HG03439 (cell line): ENCODE measurements around the gene ERCC6L2.

ENCODE experiments used
- ATAC-seq: cut with Tn5 transposase; IDR thresholded peaks from one replicate; pipeline ENCODE4 v1.9.1; 2021; ENCODE audit warnings: mild to moderate bottlenecking, moderate library complexity; ENCODE audit not compliant: unreplicated experiment

ERCC6L2 gene

DNA sequence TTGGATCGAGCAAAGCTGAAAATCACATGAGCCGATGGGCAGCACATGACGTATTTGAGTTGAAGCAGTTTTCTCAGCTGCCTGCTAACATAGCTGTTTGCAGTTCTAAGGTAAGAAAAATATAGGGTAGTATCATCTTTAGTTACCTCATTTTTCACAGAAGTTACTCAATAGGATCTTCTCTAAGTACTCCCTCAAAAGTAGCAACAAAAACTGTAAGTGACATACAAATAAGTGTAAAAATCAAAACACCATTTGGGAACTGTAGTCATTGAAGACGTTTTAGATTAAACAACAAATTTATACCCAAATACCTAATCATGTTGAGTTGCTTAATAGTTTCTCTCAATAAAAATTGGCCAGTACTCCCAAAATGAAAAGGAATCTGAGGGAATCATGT, 102.6 kb downstream of the ERCC6L2 start:
- no peak for ATAC-seq

GRCh38 chr9:95979446-95979845, 104.0 kb downstream of the ERCC6L2 start:
- ATAC-seq, result no peak

DNA sequence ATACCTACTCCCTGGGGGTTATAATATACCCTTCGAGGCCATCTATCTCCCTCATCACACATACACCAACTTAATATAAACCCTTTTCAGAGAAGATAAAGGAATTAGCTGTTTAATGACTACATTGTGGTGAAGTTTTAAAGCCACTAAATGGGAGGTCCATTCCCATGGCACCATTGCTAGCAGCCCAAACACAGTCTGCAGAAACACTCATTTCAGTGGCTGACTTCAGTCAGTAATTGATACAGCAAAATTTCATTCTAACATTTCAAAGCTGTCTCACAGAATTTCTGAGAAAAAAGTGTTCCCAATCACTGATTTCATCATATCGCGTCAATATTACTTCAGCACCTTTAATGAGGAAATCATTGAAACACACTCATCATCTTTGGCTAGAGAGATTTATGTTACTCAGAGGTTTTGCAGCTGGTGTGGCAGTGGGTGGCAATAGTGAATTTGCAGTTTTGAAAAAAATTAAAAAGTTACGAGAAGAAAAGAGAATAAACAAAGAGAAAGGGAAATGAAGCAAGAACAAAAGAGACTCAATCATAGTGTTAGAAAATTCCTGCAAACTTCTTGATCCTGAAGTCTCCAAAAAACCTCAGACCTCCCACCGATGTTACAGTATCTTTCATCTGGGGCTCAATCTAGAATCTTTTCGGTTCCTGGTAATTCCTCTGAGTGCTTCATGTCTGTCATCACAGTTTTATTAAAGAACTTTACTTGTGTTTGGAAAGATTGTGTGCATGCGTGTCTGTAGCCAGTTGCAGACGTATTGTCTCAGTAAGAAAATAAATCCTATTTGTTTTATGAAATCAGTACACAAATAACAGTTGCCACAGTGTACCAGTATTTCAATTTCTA, 105.0 kb downstream of the ERCC6L2 start:
- ATAC-seq, result no peak

- ATAC-seq, result no peak
Observed at GRCh38 chr9:95981761-95982390, 106.4 kb downstream of the ERCC6L2 start.

DNA sequence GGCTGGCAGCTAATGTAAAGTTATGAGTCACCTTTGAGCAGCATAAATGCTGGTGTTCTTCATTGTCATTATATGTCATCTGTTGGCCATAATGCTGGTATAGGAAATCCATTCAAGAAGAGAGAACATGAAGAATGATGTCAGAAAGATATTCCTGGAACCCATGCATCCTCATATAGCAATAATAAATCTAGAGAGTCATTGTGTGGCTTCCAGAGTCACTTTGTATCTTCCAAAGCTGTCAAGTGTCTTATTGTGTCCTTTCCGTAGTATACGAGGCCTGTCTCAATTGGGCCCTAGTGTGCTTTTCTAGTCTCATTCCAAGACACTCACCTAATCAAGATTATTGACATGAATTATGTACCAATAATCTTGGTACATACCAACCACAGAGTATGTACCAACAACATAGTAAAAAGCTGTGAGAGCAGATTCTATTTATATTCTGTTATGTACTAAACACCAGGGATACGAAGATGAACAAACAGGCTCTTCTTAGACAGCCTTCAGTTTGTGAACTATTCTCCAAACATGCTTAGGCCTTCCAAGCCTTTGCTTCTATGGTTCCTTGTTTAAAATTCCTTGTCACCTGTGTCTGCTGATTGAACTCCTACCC, 110.1 kb downstream of the ERCC6L2 start:
- ATAC-seq, result no peak

GRCh38 chr9:95989297-95989696, 113.8 kb downstream of the ERCC6L2 start:
- ATAC-seq, result no peak

GRCh38 chr9:95991326-95991725, 115.8 kb downstream of the ERCC6L2 start:
- ATAC-seq, result no peak

DNA sequence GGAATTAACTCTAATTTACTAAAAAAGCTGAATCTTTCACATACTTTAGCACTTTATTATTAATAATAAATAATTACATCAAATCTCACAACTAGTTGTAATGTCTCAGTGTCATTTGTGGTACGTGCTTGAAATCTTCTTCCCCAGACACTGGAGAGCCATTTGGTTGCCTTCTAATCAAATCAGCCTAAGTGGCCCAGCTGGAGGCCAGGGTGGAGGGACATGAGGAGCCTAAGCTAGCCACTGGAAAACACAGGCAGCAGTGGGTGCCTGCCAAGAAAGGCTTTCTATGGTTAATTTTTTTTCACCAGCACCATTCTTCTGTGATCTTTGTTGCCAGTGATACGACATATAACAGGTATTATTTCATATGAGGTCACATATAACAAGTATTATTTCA, 117.0 kb downstream of the ERCC6L2 start:
- no peak for ATAC-seq

- no peak for ATAC-seq
Observed at GRCh38 chr9:95993337-95993736, 117.8 kb downstream of the ERCC6L2 start.

DNA sequence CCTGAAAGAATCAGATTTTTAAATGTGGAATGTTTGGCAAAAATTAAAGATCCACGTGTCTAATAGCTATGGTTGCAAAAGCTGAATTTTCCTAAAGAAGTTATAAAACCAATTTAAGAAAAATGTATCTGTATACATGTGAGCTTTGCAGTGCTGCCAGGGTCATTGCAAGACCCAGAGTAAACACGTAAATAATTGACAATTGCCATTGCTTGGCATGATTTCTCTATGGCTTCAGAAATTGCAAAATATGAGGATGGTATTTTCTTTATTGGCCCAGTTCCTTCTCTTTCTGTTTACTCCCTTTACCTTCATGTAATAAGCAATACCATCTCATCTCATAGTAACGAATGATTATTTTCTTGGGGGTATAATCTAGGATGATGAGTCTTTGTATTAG, 123.9 kb downstream of the ERCC6L2 start:
- no peak for ATAC-seq

DNA sequence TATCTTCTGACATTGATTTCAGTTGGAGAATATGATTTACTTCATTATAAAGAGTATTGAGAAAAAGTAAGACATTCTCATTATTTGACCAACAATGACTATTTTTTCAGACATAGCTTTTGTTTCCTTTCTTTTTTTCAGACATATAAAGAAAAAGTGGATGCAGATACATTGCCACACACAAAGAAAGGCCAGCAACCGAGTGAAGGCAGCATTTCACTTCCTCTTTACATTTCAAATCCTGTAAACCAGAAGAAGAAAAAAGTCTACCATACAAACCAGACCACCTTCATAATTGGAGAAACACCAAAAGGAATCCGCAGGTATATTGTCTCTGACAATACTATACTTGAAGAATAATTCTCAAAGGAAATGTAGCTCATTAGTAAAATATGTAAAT, 128.9 kb downstream of the ERCC6L2 start:
- no peak for ATAC-seq

DNA sequence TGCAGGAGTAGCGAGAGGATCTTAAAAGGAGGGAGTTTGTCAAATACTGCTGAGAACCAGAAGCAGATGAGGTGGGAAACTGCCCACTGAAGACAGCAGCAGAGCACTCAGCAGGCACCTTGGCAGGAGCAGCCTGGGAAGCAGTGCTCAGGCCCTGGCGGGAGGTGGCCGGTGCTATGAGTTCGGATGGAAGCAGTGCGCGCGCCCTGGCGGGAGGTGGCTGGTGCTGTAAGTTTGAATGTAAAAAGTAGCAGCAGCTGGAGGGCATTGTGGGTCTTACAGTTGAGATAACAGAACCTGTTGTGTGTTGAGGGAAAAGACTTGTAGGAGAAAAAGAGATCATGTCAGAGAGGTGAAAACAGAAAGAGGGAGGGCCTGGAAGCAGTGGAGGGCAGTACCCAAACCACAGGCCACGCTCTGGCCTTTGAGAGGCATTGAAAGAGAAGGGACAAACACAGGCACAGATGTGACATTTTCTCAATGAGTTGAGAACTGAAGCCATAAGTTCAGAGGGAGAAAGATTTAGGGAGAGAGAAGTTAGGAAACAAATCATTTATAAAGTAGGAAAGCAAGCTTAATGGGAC, 130.9 kb downstream of the ERCC6L2 start:
- no peak for ATAC-seq

- ATAC-seq, result no peak
Observed at GRCh38 chr9:96006961-96007360, 131.5 kb downstream of the ERCC6L2 start.

GRCh38 chr9:96008502-96009222, 133.2 kb downstream of the ERCC6L2 start:
- ATAC-seq, result no peak

DNA sequence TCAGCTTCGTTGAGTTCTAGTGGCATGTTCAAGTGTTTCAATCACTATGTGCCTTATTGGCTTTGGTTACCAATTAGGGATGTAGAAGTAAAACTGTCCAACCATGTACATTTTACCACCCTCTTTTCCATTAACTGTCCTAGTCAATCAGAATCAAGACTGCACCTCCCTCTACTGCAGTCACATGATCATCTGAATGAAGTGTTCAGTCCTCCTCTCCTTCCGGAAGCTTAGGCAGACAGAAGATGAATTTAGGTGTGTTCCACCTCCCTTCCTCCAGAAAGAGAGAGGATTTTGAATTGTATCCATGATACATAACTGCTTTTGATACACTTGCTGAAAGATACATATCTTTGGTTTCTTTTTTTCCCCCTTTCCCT, 133.7 kb downstream of the ERCC6L2 start:
- ATAC-seq, result no peak

DNA sequence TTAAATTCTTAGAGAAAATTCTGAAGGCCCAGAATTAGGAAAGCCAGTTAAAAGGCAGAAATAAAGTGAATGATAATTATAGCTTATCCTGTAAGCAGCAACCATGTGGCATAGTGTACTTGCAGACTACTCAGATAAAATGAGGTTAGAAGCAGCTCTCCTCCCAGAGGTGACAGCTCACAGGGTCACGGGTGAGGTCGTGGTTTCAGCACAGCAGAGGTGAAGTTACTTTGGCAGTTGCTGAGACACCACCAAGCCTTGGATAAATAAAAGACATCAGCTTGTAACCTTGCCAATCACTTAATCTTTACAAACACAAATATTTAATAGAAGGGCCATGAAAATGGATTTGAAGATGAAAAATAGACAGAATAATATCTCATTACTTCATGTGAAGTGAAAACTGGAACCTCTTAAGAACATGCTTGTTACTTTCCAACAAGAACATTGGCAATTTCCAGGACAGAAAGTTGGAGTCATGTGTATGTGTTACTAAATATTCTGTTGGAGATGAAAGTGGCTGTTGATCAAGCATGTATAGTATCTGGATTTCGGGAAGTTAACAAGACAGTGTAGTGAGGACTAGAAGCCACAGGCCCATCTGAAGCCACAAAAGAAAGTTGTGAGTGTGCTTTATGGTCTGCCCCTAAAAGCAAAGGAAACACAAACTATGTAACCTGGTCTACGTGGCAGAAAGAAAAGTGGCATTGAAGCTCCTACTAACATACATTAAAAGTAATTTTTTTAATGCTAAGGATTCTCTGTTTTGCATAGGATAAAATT, 134.4 kb downstream of the ERCC6L2 start:
- no peak for ATAC-seq

DNA sequence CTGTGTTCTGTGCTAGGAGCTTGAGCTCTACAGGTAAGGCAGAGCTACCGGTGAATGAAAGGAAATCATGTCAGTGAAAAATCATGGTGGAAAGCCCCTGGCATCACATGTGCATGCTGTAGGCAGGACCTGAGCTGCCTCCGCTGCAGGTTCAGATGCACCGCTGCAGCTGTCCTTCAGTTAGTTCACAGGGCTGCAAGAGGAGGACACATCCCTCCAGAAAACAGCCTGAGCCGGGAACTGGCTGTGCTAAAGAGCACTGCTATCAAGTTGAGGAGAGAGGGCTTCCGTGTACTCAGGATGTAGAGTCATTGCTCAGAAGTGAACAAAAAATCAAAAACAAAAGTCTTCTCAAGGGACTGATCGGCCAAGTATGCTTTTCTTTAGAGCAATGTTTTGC, 138.6 kb downstream of the ERCC6L2 start:
- no peak for ATAC-seq

- ATAC-seq, result no peak
Observed at GRCh38 chr9:96015876-96016686, 140.6 kb downstream of the ERCC6L2 start.
